IPS-20b (cell line): ENCODE measurements around the gene RNF169.

Experiments used
- H3K27ac ChIP-seq: one replicate; pipeline ENCODE4 v1.5.1; 2013; ENCODE audit warnings: low read length
- H3K27me3 ChIP-seq: 2 replicates; pipeline ENCODE4 v1.6.1; 2013; ENCODE audit warnings: mild to moderate bottlenecking, low read length, inconsistent platforms; ENCODE audit not compliant: insufficient read depth
- H3K36me3 ChIP-seq: 2 replicates; pipeline ENCODE4 v1.6.1; 2013; ENCODE audit warnings: low read depth, mild to moderate bottlenecking, inconsistent platforms, low read length, moderate library complexity; ENCODE audit not compliant: insufficient read depth
- H3K4me1 ChIP-seq: 2 replicates; pipeline ENCODE4 v1.6.1; 2013; ENCODE audit warnings: mild to moderate bottlenecking, control low read depth, inconsistent platforms, low read length, moderate library complexity; ENCODE audit not compliant: insufficient read depth
- H3K4me3 ChIP-seq: 2 replicates; pipeline ENCODE4 v1.5.1; 2013; ENCODE audit warnings: mild to moderate bottlenecking, low read length, inconsistent platforms
- H3K9ac ChIP-seq: 2 replicates; pipeline ENCODE4 v1.6.1; 2013; ENCODE audit warnings: low read depth, mild to moderate bottlenecking, inconsistent platforms, low read length, moderate library complexity
- H3K9me3 ChIP-seq: 2 replicates; pipeline ENCODE4 v1.6.1; 2013; ENCODE audit warnings: mild to moderate bottlenecking, low read depth, low read length, inconsistent platforms; ENCODE audit not compliant: insufficient read depth

RNF169 gene

DNA sequence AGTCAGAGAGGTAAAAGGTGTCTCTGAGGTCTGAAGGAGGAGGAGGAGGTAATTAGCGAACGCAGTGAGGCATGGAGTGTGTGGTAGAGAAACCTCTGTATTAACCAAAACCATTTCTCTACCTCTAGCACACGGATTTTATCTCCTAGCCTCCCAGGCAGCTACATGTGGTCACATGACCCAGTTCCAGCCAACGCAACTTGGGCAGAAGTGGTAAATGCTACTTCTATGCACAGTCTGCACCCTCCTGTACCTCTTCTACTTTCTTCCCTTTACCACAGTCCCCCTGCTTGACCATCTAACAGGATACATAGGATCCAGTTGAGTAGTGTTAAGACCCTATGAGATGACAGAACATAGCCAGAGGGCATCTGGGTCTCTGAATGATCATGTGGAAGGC, 104.6 kb downstream of the RNF169 start:
- Histone ChIP-seq H3K9me3 (no peaks in the 10 kb centered on the region), H3K36me3 (peaks cover 26% of the 10 kb centered on the region), H3K27me3 (no peaks in the 10 kb centered on the region), H3K9ac (no peak overlapping the region), H3K4me3 (no peak overlapping the region), H3K27ac (no peak overlapping the region), H3K4me1 (peaks cover 20% of the 10 kb centered on the region)

- Histone ChIP-seq H3K4me3 (no peak overlapping the region), H3K27me3 (no peaks in the 10 kb centered on the region), H3K9me3 (peaks cover 26% of the 10 kb centered on the region), H3K36me3 (peaks cover 65% of the 10 kb centered on the region), H3K9ac (no peak overlapping the region), H3K27ac (no peak overlapping the region), H3K4me1 (no peaks in the 10 kb centered on the region)
These were observed 112.1 kb downstream of the RNF169 start for GRCh38 chr11:74860743-74861142.

DNA sequence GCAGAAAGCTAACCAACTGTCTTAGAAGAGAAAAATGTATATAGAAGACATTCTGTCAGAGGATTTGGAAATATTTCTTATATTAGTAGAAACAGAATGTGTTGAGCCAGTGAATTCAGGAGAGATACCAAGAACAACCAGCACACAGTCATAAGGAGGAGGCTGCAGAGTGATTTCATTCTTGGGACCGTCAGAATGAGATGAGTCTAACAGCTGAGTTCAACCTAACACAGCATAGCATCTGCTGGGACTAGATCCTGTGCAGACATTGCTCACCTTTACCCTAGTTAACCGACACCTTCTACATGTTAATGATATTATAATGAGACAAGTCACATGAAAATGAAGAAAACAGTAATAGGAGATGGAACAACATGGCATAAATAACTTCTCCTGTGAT, 114.8 kb downstream of the RNF169 start:
- H3K36me3 ChIP-seq: peaks cover 57% of the 10 kb centered on the region
- peaks cover 53% of the 10 kb centered on the region for H3K9me3 ChIP-seq
- H3K4me1 ChIP-seq: no peaks in the 10 kb centered on the region
- H3K27ac ChIP-seq: no peak overlapping the region
- no peak overlapping the region for H3K9ac ChIP-seq
- H3K27me3 ChIP-seq: no peaks in the 10 kb centered on the region
- no peak overlapping the region for H3K4me3 ChIP-seq

DNA sequence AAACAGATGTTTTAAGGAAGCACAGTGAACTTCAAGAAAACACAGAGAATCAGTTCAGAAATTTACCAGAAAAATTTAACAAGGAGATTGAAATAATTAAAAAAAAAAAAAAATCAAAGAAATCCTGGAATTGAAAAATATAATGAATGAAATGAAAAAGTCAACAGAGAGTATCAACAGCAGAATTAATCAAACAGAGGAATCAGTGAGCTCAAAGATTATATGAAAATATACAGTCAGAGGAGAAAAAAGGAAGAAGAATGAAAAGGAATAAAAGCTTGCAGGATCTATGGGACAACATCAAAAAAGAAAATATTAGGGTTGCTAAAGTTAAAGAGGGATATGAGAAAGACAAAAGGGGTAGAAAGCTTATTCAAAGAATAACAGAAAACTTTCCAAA, 117.9 kb downstream of the RNF169 start:
- Histone ChIP-seq H3K27me3 (no peaks in the 10 kb centered on the region), H3K4me3 (no peak overlapping the region), H3K27ac (no peak overlapping the region), H3K9ac (no peak overlapping the region), H3K36me3 (peaks cover 52% of the 10 kb centered on the region), H3K9me3 (peaks cover 74% of the 10 kb centered on the region), H3K4me1 (no peaks in the 10 kb centered on the region)

DNA sequence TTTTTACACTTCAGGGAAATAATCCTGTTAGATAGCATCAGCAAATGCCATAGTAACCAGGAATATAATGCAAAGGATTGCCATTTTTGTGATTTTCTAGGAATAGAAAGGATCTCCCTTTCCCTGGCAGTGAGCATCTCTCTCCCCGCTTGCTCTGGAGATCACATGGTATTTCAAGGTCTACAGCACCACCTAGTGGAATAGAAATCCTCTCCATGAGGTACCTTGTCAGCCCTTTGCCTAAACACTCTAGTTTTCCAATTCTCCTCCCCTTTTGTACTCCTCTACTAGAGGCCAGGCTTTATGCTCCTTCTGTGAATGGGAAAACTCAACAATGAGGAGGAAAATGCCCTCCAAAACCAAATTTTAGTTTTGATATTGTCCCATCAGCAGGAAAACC, 121.8 kb downstream of the RNF169 start:
- Histone ChIP-seq H3K27ac (no peak overlapping the region), H3K9me3 (peaks cover 84% of the 10 kb centered on the region), H3K27me3 (no peaks in the 10 kb centered on the region), H3K36me3 (peaks cover 53% of the 10 kb centered on the region), H3K9ac (no peak overlapping the region), H3K4me1 (no peaks in the 10 kb centered on the region), H3K4me3 (no peak overlapping the region)

DNA sequence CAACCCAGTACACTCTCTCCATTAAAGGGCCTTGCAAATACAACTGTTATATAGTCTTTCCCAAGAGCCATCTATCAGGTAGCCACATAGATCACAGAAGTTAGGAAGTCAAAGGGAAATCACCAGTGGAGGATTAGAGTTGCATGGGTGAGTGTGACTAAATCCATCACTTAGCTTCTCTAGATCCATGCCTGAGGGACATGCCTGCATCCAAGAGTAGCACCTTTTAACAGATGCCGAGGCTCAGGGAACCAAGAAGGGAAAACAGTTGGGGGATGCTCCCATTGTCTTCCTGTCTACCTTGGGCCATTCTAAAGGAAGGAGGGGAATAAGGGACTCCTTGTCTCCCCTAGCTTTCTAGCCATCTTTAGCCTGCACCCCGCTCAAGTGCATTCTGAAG, 122.4 kb downstream of the RNF169 start:
- no peak overlapping the region for H3K27ac ChIP-seq
- no peak overlapping the region for H3K9ac ChIP-seq
- peaks cover 79% of the 10 kb centered on the region for H3K9me3 ChIP-seq
- H3K4me1 ChIP-seq: no peaks in the 10 kb centered on the region
- H3K27me3 ChIP-seq: no peaks in the 10 kb centered on the region
- H3K4me3 ChIP-seq: no peak overlapping the region
- peaks cover 54% of the 10 kb centered on the region for H3K36me3 ChIP-seq

- no peak overlapping the region for H3K4me3 ChIP-seq
- peaks cover 40% of the 10 kb centered on the region for H3K36me3 ChIP-seq
- H3K27me3 ChIP-seq: no peaks in the 10 kb centered on the region
- H3K9ac ChIP-seq: no peak overlapping the region
- peaks cover 29% of the 10 kb centered on the region for H3K9me3 ChIP-seq
- H3K4me1 ChIP-seq: no peaks in the 10 kb centered on the region
- no peak overlapping the region for H3K27ac ChIP-seq
These were observed 128.5 kb downstream of the RNF169 start for GRCh38 chr11:74877132-74877531.
